ENCODE results near the gene STRIP2. TPM values are rescaled to one million over a fixed set of nuclear protein-coding genes. Genes with fewer than 3 reads are reported as not detected.
"Not testable (repeated sequence)": the region's sequence is repeated elsewhere in the genome, so short reads cannot be mapped to it uniquely, and the experiment has no call there.

STRIP2 gene
- total RNA-seq, 1 experiment from 2014 or later, result 5.1 TPM

DNA sequence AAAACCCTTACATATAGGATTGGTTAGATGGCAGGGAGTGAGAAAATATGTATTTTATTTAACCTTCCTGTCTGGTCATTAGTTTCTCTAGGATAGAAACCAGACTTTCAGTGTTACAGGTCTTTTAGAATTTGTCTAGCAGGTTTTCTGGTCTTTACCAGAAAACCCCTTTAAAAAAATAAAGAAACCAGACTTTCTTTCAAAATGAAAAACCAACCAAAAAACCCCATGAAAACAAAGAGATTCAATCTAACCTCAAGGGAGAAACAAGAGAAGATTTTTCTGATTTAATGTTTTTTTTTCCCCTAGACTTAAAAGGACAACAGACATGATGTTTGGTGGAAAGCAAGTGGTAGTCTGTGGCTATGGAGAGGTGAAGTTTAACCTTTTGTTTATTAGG is 28.7 kb upstream of the STRIP2 start:
- Histone ChIP-seq H3K27ac (ENCODE audit: low read length) (no peak overlapping the region), H3K4me3 (ENCODE audit: low read depth in 2 of 2, low read length in 2 of 2) (no peak overlapping the region), H3K27me3 (ENCODE audit: control insufficient read depth, insufficient read depth, low read length) (no peaks in the 10 kb centered on the region), H3K9me3 (ENCODE audit: control insufficient read depth, insufficient read depth, low read depth, low read length) (no peaks in the 10 kb centered on the region), H3K36me3 (ENCODE audit: control insufficient read depth, insufficient read depth, low read length) (no peaks in the 10 kb centered on the region; the same call in 1 of the 2 replicates), H3K4me1 (ENCODE audit: control insufficient read depth, insufficient read depth, low read length) (peaks cover 6% of the 10 kb centered on the region; the same call in 1 of the 2 replicates)
- ATAC-seq (no peak), DNase-seq (ENCODE audit: low read depth, low spot score) (no peak)
- POLR2A ChIA-PET, result no interaction called here
- intact Hi-C loops (cut with micrococcal nuclease; ENCODE audit: unreplicated experiment) (no loop called here), in situ Hi-C loops (cut with HindIII; ENCODE audit: low pct_unique_long_range_greater_than_20kb, low sequenced_read_pairs) (no loop called here)
- no peak for TF ChIP-seq POLR2AphosphoS5 (IDR thresholded peaks at IDR 0.05; ENCODE audit: low read depth, low read length)
- TF ChIP-seq REST (IDR thresholded peaks at IDR 0.05; ENCODE audit: insufficient read depth in 1 of 2, low read depth in 2 of 2, low read length in 1 of 2), result no peak
- CTCF ChIA-PET, result no interaction called here
- no TSS peak for BruUV-seq (replicated peaks)

GRCh38 chr7:129410238-129410637 is 24.0 kb upstream of the STRIP2 start:
- in situ Hi-C loops (cut with HindIII; ENCODE audit: low pct_unique_long_range_greater_than_20kb, low sequenced_read_pairs), result not testable (repeated sequence)

GRCh38 chr7:129412501-129412900 is 21.7 kb upstream of the STRIP2 start:
- intact Hi-C loops (cut with micrococcal nuclease; ENCODE audit: unreplicated experiment) (no loop called here), in situ Hi-C loops (cut with HindIII; ENCODE audit: low pct_unique_long_range_greater_than_20kb, low sequenced_read_pairs) (no loop called here)
- Histone ChIP-seq H3K4me1 (ENCODE audit: control insufficient read depth, insufficient read depth, low read length) (no peaks in the 10 kb centered on the region), H3K36me3 (ENCODE audit: control insufficient read depth, insufficient read depth, low read length) (no peaks in the 10 kb centered on the region), H3K27me3 (ENCODE audit: control insufficient read depth, insufficient read depth, low read length) (no peaks in the 10 kb centered on the region), H3K9me3 (ENCODE audit: control insufficient read depth, insufficient read depth, low read depth, low read length) (no peaks in the 10 kb centered on the region), H3K27ac (ENCODE audit: low read length) (no peak overlapping the region), H3K4me3 (ENCODE audit: low read depth in 2 of 2, low read length in 2 of 2) (no peak overlapping the region)
- no TSS peak for BruUV-seq (replicated peaks)
- TF ChIP-seq POLR2AphosphoS5 (IDR thresholded peaks at IDR 0.05; ENCODE audit: low read depth, low read length), result no peak
- TF ChIP-seq, protein P1, sequence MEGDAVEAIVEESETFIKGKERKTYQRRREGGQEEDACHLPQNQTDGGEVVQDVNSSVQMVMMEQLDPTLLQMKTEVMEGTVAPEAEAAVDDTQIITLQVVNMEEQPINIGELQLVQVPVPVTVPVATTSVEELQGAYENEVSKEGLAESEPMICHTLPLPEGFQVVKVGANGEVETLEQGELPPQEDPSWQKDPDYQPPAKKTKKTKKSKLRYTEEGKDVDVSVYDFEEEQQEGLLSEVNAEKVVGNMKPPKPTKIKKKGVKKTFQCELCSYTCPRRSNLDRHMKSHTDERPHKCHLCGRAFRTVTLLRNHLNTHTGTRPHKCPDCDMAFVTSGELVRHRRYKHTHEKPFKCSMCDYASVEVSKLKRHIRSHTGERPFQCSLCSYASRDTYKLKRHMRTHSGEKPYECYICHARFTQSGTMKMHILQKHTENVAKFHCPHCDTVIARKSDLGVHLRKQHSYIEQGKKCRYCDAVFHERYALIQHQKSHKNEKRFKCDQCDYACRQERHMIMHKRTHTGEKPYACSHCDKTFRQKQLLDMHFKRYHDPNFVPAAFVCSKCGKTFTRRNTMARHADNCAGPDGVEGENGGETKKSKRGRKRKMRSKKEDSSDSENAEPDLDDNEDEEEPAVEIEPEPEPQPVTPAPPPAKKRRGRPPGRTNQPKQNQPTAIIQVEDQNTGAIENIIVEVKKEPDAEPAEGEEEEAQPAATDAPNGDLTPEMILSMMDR (IDR thresholded peaks at IDR 0.05), result no peak
- no peak for TF ChIP-seq SIN3A (IDR thresholded peaks at IDR 0.05; ENCODE audit: borderline replicate concordance, insufficient read depth, low read depth, low read length)
- no peak for TF ChIP-seq REST (IDR thresholded peaks at IDR 0.05; ENCODE audit: insufficient read depth in 1 of 2, low read depth in 2 of 2, low read length in 1 of 2)
- no peak for TF ChIP-seq TCF7L2 (IDR thresholded peaks at IDR 0.05; ENCODE audit: low read depth, low read length)
- no peak for ATAC-seq
- DNase-seq (ENCODE audit: low read depth, low spot score), result no peak
- ChIA-PET CTCF (no interaction called here), POLR2A (no interaction called here)

More at GRCh38 chr7:129410238-129410637, 24.0 kb upstream of the STRIP2 start:
- H3K4me3 ChIP-seq (ENCODE audit: low read depth in 2 of 2, low read length in 2 of 2); BruUV-seq (replicated peaks); ATAC-seq; DNase-seq (ENCODE audit: low read depth, low spot score); H3K27me3 ChIP-seq (ENCODE audit: control insufficient read depth, insufficient read depth, low read length); H3K36me3 ChIP-seq (ENCODE audit: control insufficient read depth, insufficient read depth, low read length); H3K9me3 ChIP-seq (ENCODE audit: control insufficient read depth, insufficient read depth, low read depth, low read length); H3K4me1 ChIP-seq (ENCODE audit: control insufficient read depth, insufficient read depth, low read length); POLR2A ChIA-PET; CTCF ChIA-PET; intact Hi-C loops (cut with micrococcal nuclease; ENCODE audit: unreplicated experiment); H3K27ac ChIP-seq (ENCODE audit: low read length): not testable (repeated sequence)

Measured in Panc1 (cell line).